ENCODE data around the gene B4GALNT4. TPM values are rescaled to one million over a fixed set of nuclear protein-coding genes. Genes with fewer than 3 reads are reported as not detected.
"Not testable (repeated sequence)": the region's sequence is repeated elsewhere in the genome, so short reads cannot be mapped to it uniquely, and the experiment has no call there.

Gene B4GALNT4
- total RNA-seq, 2 donors from 2014 or later, result 2.1 TPM; not detected in 1

DNA sequence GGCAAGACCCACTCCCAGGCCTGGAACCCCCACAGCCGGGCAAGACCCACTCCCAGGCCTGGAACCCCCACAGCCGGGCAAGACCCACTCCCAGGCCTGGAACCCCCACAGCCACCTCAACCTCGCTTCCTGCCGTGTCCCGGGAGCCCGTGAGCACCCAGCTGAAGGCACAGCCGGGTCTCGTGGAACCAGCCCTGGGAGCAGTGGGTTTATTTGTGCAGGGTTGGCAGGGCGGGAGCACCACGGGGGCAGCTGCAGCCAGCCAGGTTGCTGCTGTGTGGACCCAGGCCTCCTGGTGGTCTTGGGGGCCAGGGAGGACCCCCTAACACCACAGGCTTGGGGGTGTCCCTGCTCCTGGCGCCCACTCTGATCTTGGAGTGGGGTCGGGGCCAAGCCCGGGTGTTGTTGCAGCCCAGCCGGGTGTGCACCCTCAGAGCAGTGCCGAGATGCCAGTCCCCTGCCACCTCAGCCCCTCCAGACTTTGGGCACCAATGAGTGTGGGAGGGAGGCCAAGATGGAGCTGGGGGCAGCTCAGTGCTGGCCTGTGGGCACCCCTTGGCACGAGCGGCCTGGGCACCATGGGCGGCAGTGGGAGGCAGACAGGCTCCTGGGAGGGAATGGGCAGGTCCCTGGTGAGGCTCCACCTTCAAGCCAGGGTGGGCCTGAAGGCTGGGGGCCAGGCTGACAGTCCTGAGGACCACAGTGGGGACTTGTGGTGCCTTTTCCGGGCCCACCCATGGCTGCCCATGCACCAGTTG lies 16.5 kb downstream of the B4GALNT4 start:
- intact Hi-C loops (cut with DNase I), result no loop called here
- TF ChIP-seq POLR2A (IDR thresholded peaks at IDR 0.05), result no peak
- TF ChIP-seq, protein P1, sequence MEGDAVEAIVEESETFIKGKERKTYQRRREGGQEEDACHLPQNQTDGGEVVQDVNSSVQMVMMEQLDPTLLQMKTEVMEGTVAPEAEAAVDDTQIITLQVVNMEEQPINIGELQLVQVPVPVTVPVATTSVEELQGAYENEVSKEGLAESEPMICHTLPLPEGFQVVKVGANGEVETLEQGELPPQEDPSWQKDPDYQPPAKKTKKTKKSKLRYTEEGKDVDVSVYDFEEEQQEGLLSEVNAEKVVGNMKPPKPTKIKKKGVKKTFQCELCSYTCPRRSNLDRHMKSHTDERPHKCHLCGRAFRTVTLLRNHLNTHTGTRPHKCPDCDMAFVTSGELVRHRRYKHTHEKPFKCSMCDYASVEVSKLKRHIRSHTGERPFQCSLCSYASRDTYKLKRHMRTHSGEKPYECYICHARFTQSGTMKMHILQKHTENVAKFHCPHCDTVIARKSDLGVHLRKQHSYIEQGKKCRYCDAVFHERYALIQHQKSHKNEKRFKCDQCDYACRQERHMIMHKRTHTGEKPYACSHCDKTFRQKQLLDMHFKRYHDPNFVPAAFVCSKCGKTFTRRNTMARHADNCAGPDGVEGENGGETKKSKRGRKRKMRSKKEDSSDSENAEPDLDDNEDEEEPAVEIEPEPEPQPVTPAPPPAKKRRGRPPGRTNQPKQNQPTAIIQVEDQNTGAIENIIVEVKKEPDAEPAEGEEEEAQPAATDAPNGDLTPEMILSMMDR (IDR thresholded peaks at IDR 0.05), result no peak

DNA sequence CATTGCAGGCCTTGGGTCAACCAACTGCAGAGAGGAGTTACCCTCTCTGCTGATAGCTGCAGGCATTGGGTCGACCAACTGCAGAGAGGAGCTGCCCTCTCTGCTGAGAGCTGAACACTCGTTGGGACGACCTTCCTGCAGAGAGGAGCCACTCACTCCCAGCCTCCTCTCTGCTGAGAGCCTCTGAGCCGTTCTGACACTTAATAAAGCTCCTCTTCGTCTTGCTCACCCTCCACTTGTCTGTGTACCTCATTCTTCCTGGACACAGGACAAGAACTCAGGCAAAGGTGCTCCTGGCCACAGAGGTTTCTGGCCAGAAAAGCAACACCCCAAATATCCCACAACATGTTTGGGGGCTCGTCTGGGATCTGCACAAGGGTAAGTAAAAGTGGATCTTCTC lies 17.2 kb downstream of the B4GALNT4 start:
- Histone ChIP-seq H3K4me3 (no peak overlapping the region), H3K4me1 (no peaks in the 10 kb centered on the region), H3K9me3 (peaks cover 0 to 4% (median 0%) of the 10 kb centered on the region in 3 donors), H3K36me3 (replicated peaks in 1 of 2; ENCODE audit: insufficient read depth in 1 of 2, low read depth in 2 of 2) (no peaks in the 10 kb centered on the region), H3K27ac (no peak overlapping the region), H3K27me3 (no peaks in the 10 kb centered on the region)
- ATAC-seq (no peak), DNase-seq (no peak)
- WGBS, 2 donors, result 86 to 93% methylated on average over 6 of the region's 6 CpGs
- no peak for TF ChIP-seq POLR2A (IDR thresholded peaks at IDR 0.05)
- TF ChIP-seq, protein P1 (IDR thresholded peaks at IDR 0.05), result no peak
- intact Hi-C loops (cut with DNase I), result no loop called here

More for the DNA sequence above, 16.5 kb downstream of the B4GALNT4 start:
- H3K4me3 ChIP-seq, result no peak overlapping the region
- no peak for DNase-seq
- H3K27me3 ChIP-seq, result no peaks in the 10 kb centered on the region
- H3K4me1 ChIP-seq, result no peaks in the 10 kb centered on the region
- no peak for ATAC-seq
- H3K9me3 ChIP-seq, result peaks cover 0 to 4% (median 0%) of the 10 kb centered on the region in 3 donors
- H3K27ac ChIP-seq, result no peak overlapping the region
- WGBS, 2 donors, result 60 to 97% methylated on average over 2 to 8 of the region's 19 CpGs
- H3K36me3 ChIP-seq (replicated peaks in 1 of 2; ENCODE audit: insufficient read depth in 1 of 2, low read depth in 2 of 2), result no peaks in the 10 kb centered on the region

GRCh38 chr11:387193-387793 lies 18.0 kb downstream of the B4GALNT4 start:
- 49 to 75% methylated on average over 4 of the region's 4 CpGs for WGBS, 2 donors
- DNase-seq (no peak), ATAC-seq (no peak)
- Histone ChIP-seq H3K27me3 (no peaks in the 10 kb centered on the region), H3K36me3 (replicated peaks in 1 of 2; ENCODE audit: insufficient read depth in 1 of 2, low read depth in 2 of 2) (no peaks in the 10 kb centered on the region), H3K4me3 (no peak overlapping the region), H3K27ac (no peak overlapping the region), H3K4me1 (no peaks in the 10 kb centered on the region), H3K9me3 (peaks cover 0 to 4% (median 0%) of the 10 kb centered on the region in 3 donors)
- intact Hi-C loops (cut with DNase I), result no loop called here
- TF ChIP-seq, protein P1 (IDR thresholded peaks at IDR 0.05), result no peak

DNA sequence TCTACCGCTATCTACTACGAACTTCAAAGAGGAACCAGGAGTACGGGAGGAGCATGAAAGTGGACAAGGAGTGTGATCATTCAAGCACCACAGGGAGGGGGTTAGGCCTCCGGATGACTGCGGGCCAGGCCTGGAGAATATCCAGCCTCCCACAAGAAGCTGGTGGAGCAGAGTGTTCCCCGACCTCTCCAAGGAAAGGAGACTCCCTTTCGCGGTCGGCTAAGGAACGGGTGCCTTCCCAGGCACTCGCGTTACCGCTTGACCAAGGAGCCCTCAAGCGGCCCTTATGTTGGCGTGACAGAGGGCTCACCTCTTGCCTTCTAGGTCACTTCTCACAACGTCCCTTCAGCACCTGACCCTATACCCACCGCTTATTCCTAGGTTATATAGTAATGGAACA lies 20.1 kb downstream of the B4GALNT4 start:
- ATAC-seq; H3K9me3 ChIP-seq; H3K27ac ChIP-seq; DNase-seq; H3K4me3 ChIP-seq; H3K4me1 ChIP-seq; H3K27me3 ChIP-seq; intact Hi-C loops (cut with DNase I); H3K36me3 ChIP-seq (replicated peaks in 1 of 2; ENCODE audit: insufficient read depth in 1 of 2, low read depth in 2 of 2): not testable (repeated sequence)
- 78 to 79% methylated on average over 13 to 17 of the region's 17 CpGs for WGBS, 2 donors

GRCh38 chr11:390175-390574 lies 20.9 kb downstream of the B4GALNT4 start:
- Histone ChIP-seq H3K27ac (no peak overlapping the region), H3K27me3 (no peaks in the 10 kb centered on the region), H3K4me3 (no peak overlapping the region), H3K4me1 (peaks cover 15% of the 10 kb centered on the region), H3K9me3 (peaks cover 0 to 4% (median 0%) of the 10 kb centered on the region in 3 donors), H3K36me3 (replicated peaks in 1 of 2; ENCODE audit: insufficient read depth in 1 of 2, low read depth in 2 of 2) (no peaks in the 10 kb centered on the region)
- intact Hi-C loops (cut with DNase I), result no loop called here
- DNase-seq, result peak in 3 of 4 donors; percentile 54 to 66 (median 57)
- 20 to 55% methylated on average over 1 to 10 of the region's 11 CpGs for WGBS, 2 donors
- no peak for ATAC-seq
- TF ChIP-seq POLR2A (IDR thresholded peaks at IDR 0.05), result no peak
- TF ChIP-seq, protein P1 (IDR thresholded peaks at IDR 0.05), result peak in 3 of 7 experiments; percentile 20 to 35 (median 29)
